SK-N-SH treated with all-trans-retinoic acid at 6 μM for 48 hours (cell line): Measurements from ENCODE around the gene DTNA.

Experiments
- ATAC-seq: fragments of 200-7000 bp; cut with Tn5 transposase; 3 replicates; pipeline ENCODE4 v1.9.1; 2020; ENCODE audit warnings: mild to moderate bottlenecking, moderate library complexity
- ARNTL ChIP-seq: fragments of 450-650 bp; formaldehyde crosslinking; IDR thresholded peaks from 2 replicates; pipeline ENCODE4 v1.5.0; 2020; ENCODE audit warnings: low read depth, mild to moderate bottlenecking, moderate library complexity, borderline replicate concordance
- BACH2 ChIP-seq: fragments of 250-450 bp; sonication (Bioruptor Pico); IDR thresholded peaks from 2 replicates; pipeline ENCODE4 v1.9.0; 2021; ENCODE audit warnings: mild to moderate bottlenecking, borderline replicate concordance
- CSDC2 ChIP-seq: fragments of 250-450 bp; sonication (Bioruptor Pico); IDR thresholded peaks from 2 replicates; pipeline ENCODE4 v1.5.0; 2020; ENCODE audit warnings: mild to moderate bottlenecking, moderate library complexity
- CSRNP3 ChIP-seq: fragments of 250-450 bp; sonication (Bioruptor Pico); IDR thresholded peaks from 2 replicates; pipeline ENCODE4 v1.5.1; 2021; ENCODE audit warnings: mild to moderate bottlenecking, moderate library complexity
- ESRRG ChIP-seq: fragments of 250-450 bp; sonication (Bioruptor Pico); IDR thresholded peaks from 2 replicates; pipeline ENCODE4 v1.6.1; 2021; ENCODE audit warnings: mild to moderate bottlenecking
- GLIS3 ChIP-seq: fragments of 250-450 bp; sonication (Bioruptor Pico); IDR thresholded peaks from 2 replicates; pipeline ENCODE4 v1.5.0; 2020; ENCODE audit warnings: mild to moderate bottlenecking, moderate library complexity
- ISL1 ChIP-seq: fragments of 250-450 bp; sonication (Bioruptor Pico); IDR thresholded peaks from 2 replicates; pipeline ENCODE4 v2.1.2; 2022; ENCODE audit warnings: mild to moderate bottlenecking, moderate library complexity
- OSR1 ChIP-seq: fragments of 250-450 bp; sonication (Bioruptor Pico); IDR thresholded peaks from 2 replicates; pipeline ENCODE4 v1.8.0; 2022; ENCODE audit warnings: moderate library complexity, mild to moderate bottlenecking, inconsistent platforms
- PATZ1 ChIP-seq: fragments of 250-450 bp; sonication (Bioruptor Pico); IDR thresholded peaks from 2 replicates; pipeline ENCODE4 v1.8.0; 2020; ENCODE audit warnings: mild to moderate bottlenecking, moderate library complexity, borderline replicate concordance
- POU6F1 ChIP-seq: fragments of 250-450 bp; sonication (Bioruptor Pico); IDR thresholded peaks from 2 replicates; pipeline ENCODE4 v1.8.0; 2021; ENCODE audit warnings: low read depth, mild to moderate bottlenecking, moderate library complexity, borderline replicate concordance
- RARB ChIP-seq: fragments of 250-450 bp; sonication (Bioruptor Pico); IDR thresholded peaks from 2 replicates; pipeline ENCODE4 v1.8.0; 2021; ENCODE audit warnings: mild to moderate bottlenecking, moderate library complexity
- SNAI2 ChIP-seq: fragments of 250-450 bp; sonication (Bioruptor Pico); IDR thresholded peaks from 2 replicates; pipeline ENCODE4 v1.5.0; 2020; ENCODE audit warnings: mild to moderate bottlenecking, moderate library complexity
- TOX ChIP-seq: fragments of 250-450 bp; sonication (Bioruptor Pico); IDR thresholded peaks from 2 replicates; pipeline ENCODE4 v1.8.0; 2021; ENCODE audit warnings: mild to moderate bottlenecking, moderate library complexity, borderline replicate concordance
- ZC3H10 ChIP-seq: fragments of 250-450 bp; sonication (Bioruptor Pico); IDR thresholded peaks from 2 replicates; pipeline ENCODE4 v1.5.1; 2021; ENCODE audit warnings: mild to moderate bottlenecking, moderate library complexity
- ZFP30 ChIP-seq: fragments of 450-650 bp; formaldehyde crosslinking; IDR thresholded peaks from 2 replicates; pipeline ENCODE4 v1.5.0; 2022; ENCODE audit warnings: mild to moderate bottlenecking, moderate library complexity
- ZNF565 ChIP-seq: fragments of 450-650 bp; formaldehyde crosslinking; conservative IDR thresholded peaks from 2 replicates; pipeline ENCODE4 v1.5.0; 2020; ENCODE audit warnings: low read depth, mild to moderate bottlenecking, moderate library complexity
- TF ChIP-seq, protein P1 (sequence below): fragments of 250-450 bp; sonication (Bioruptor Pico); IDR thresholded peaks from 2 replicates; pipeline ENCODE4 v1.5.0; 2020; ENCODE audit warnings: mild to moderate bottlenecking, moderate library complexity
- TF ChIP-seq, protein P2 (sequence below): fragments of 250-450 bp; sonication (Bioruptor Pico); IDR thresholded peaks from 2 replicates; pipeline ENCODE4 v1.5.1; 2020; ENCODE audit warnings: low read depth, mild to moderate bottlenecking, moderate library complexity

DTNA gene

GRCh38 chr18:34767601-34768027 lies 57.5 kb downstream of the DTNA start:
- TF ChIP-seq ZFP30 (CRISPR knock-in tag): no peak
- no peak for ATAC-seq

DNA sequence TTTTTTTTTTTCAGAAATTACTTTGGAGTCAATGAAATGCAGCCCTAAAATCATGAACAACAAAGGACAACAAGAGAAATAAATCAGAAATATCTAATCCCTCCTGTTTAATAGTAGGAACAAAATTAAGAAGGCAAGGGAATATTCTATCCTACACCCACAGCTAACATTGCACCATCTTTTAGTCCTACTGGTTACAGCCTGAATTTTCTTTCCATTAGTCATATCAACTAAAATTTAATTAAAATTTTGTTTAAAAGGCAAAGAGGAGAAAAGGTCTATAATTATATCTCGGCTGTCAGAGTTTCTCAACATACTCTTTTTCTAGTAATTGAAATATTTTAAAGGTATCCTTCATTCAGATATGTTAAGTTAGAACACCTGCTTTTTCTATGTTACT lies 61.9 kb downstream of the DTNA start:
- no peak for ATAC-seq
- TF ChIP-seq, protein P1, sequence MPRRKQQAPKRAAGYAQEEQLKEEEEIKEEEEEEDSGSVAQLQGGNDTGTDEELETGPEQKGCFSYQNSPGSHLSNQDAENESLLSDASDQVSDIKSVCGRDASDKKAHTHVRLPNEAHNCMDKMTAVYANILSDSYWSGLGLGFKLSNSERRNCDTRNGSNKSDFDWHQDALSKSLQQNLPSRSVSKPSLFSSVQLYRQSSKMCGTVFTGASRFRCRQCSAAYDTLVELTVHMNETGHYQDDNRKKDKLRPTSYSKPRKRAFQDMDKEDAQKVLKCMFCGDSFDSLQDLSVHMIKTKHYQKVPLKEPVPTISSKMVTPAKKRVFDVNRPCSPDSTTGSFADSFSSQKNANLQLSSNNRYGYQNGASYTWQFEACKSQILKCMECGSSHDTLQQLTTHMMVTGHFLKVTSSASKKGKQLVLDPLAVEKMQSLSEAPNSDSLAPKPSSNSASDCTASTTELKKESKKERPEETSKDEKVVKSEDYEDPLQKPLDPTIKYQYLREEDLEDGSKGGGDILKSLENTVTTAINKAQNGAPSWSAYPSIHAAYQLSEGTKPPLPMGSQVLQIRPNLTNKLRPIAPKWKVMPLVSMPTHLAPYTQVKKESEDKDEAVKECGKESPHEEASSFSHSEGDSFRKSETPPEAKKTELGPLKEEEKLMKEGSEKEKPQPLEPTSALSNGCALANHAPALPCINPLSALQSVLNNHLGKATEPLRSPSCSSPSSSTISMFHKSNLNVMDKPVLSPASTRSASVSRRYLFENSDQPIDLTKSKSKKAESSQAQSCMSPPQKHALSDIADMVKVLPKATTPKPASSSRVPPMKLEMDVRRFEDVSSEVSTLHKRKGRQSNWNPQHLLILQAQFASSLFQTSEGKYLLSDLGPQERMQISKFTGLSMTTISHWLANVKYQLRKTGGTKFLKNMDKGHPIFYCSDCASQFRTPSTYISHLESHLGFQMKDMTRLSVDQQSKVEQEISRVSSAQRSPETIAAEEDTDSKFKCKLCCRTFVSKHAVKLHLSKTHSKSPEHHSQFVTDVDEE: no peak
- peak; percentile 78 for TF ChIP-seq ISL1
- TF ChIP-seq CSRNP3 (CRISPR knock-in tag): 0 out of 2 replicates have a peak, but pooled peaks have one; percentile 24

DNA sequence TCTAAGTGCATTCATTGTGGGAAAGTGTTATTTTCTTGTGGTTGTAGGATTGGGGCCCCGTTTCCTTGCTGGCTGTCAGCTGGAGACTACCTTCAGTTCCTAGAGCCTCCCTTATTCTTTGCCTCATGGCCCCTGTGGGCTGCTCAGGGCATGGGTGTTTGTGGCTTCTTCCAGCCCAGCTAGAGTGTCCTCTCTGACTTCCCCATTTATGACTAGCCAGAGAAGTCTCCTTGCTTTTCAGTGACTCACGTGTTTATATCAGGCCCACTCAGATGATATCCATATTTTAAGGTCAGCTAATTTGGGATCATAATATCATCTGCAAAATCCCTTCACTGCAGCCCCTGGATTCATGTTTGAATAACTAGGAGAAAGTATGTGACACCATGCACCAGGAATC lies 62.8 kb downstream of the DTNA start:
- TF ChIP-seq CSDC2 (CRISPR knock-in tag) (no peak), BACH2 (CRISPR knock-in tag) (no peak), ESRRG (CRISPR knock-in tag) (no peak), GLIS3 (no peak), ZNF565 (no peak), ZFP30 (CRISPR knock-in tag) (no peak), OSR1 (CRISPR knock-in tag) (no peak), PATZ1 (CRISPR knock-in tag) (no peak), SNAI2 (no peak), RARB (CRISPR knock-in tag) (no peak)
- TF ChIP-seq, protein P2, sequence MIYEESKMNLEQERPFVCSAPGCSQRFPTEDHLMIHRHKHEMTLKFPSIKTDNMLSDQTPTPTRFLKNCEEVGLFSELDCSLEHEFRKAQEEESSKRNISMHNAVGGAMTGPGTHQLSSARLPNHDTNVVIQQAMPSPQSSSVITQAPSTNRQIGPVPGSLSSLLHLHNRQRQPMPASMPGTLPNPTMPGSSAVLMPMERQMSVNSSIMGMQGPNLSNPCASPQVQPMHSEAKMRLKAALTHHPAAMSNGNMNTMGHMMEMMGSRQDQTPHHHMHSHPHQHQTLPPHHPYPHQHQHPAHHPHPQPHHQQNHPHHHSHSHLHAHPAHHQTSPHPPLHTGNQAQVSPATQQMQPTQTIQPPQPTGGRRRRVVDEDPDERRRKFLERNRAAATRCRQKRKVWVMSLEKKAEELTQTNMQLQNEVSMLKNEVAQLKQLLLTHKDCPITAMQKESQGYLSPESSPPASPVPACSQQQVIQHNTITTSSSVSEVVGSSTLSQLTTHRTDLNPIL: no peak
- no peak; the same call in 1 of the 3 replicates for ATAC-seq

- TF ChIP-seq, protein P2: no peak
- TF ChIP-seq BACH2 (CRISPR knock-in tag) (no peak), GLIS3 (no peak), ZC3H10 (CRISPR knock-in tag) (no peak), ARNTL (CRISPR knock-in tag) (no peak), RARB (CRISPR knock-in tag) (no peak), POU6F1 (CRISPR knock-in tag) (no peak), CSDC2 (CRISPR knock-in tag) (no peak), TOX (CRISPR knock-in tag) (no peak)
- no peak for ATAC-seq
These were observed 63.3 kb downstream of the DTNA start for GRCh38 chr18:34773378-34773777.
